Activated naive CD8-positive, alpha-beta T cell treated with anti-CD3 and anti-CD28 coated beads, Interleukin-2, amount 10 ng/mL, durations not matched to agents 7 days and 5 days (primary cell): ENCODE measurements around the gene SFPQ. TPM values are rescaled to one million over a fixed set of nuclear protein-coding genes. Genes with fewer than 3 reads are reported as not detected.
"Not testable (repeated sequence)": the region's sequence is repeated elsewhere in the genome, so short reads cannot be mapped to it uniquely, and the experiment has no call there.

Source experiments
- ATAC-seq: fragments of 150-1000 bp; cut with Tn5 transposase; one replicate; pipeline ENCODE4 v1.10.0; 2021; ENCODE audit warnings: low read depth, moderate library complexity
- POLR2A ChIA-PET: fragments of 350-600 bp; sonication (Branson Sonifier 250); formaldehyde crosslinking; loops from one replicate; lab custom pipeline; 2021; ENCODE audit warnings: antibody characterized with exemption; lab: Charles Lee
- DNase-seq: peaks from one replicate; pipeline ENCODE4 v3.0.0; 2021
- H3K27ac Mint-ChIP-seq: one replicate; pipeline ENCODE4 v1.8.0; 2022; ENCODE audit warnings: mild to moderate bottlenecking, mixed read lengths
- H3K27me3 Mint-ChIP-seq: one replicate; pipeline ENCODE4 v1.8.0; 2022; ENCODE audit warnings: mild to moderate bottlenecking, moderate library complexity, mixed read lengths
- H3K36me3 Mint-ChIP-seq: one replicate; pipeline ENCODE4 v1.8.0; 2021; ENCODE audit warnings: mild to moderate bottlenecking, mixed read lengths
- H3K4me1 Mint-ChIP-seq: one replicate; pipeline ENCODE4 v1.8.0; 2021; ENCODE audit warnings: mixed read lengths
- H3K4me3 Mint-ChIP-seq: one replicate; pipeline ENCODE4 v1.8.0; 2022; ENCODE audit warnings: mild to moderate bottlenecking, moderate library complexity, mixed read lengths
- H3K9me3 Mint-ChIP-seq: one replicate; pipeline ENCODE4 v1.8.0; 2021; ENCODE audit warnings: mixed read lengths
- total RNA-seq, 2 experiments: library from RNA; stranded (reverse); gene quantifications; one replicate each; pipeline ENCODE4 v1.2.3, GENCODE V29; 2021

SFPQ gene
- total RNA-seq, 2 experiments from 2014 or later, result 338 to 348 TPM

- H3K27me3 Mint-ChIP-seq, H3K9me3 Mint-ChIP-seq, H3K27ac Mint-ChIP-seq, H3K4me1 Mint-ChIP-seq, H3K36me3 Mint-ChIP-seq, H3K4me3 Mint-ChIP-seq, POLR2A ChIA-PET, ATAC-seq, DNase-seq: not testable (repeated sequence)
These were observed 46.9 kb downstream of the SFPQ start for GRCh38 chr1:35145892-35146549.

GRCh38 chr1:35143737-35144508 is 49.0 kb downstream of the SFPQ start:
- Mint-ChIP-seq H3K9me3 (no peaks in the 10 kb centered on the region), H3K27ac (no peak overlapping the region), H3K36me3 (no peaks in the 10 kb centered on the region), H3K27me3 (peaks cover 5% of the 10 kb centered on the region), H3K4me3 (no peak overlapping the region), H3K4me1 (peaks cover 2% of the 10 kb centered on the region)
- no peak for ATAC-seq
- DNase-seq, result no peak
- POLR2A ChIA-PET, result no interaction called here

GRCh38 chr1:35142728-35143127 is 50.2 kb downstream of the SFPQ start:
- ATAC-seq, H3K27me3 Mint-ChIP-seq, H3K27ac Mint-ChIP-seq, DNase-seq, H3K4me1 Mint-ChIP-seq, H3K36me3 Mint-ChIP-seq, H3K4me3 Mint-ChIP-seq, POLR2A ChIA-PET, H3K9me3 Mint-ChIP-seq: not testable (repeated sequence)

GRCh38 chr1:35142294-35142693 is 50.7 kb downstream of the SFPQ start:
- H3K27ac Mint-ChIP-seq, ATAC-seq, H3K4me3 Mint-ChIP-seq, H3K36me3 Mint-ChIP-seq, POLR2A ChIA-PET, H3K9me3 Mint-ChIP-seq, H3K4me1 Mint-ChIP-seq, DNase-seq, H3K27me3 Mint-ChIP-seq: not testable (repeated sequence)

GRCh38 chr1:35137590-35137989 is 55.4 kb downstream of the SFPQ start:
- H3K27me3 Mint-ChIP-seq, result peaks cover 16% of the 10 kb centered on the region
- H3K4me1 Mint-ChIP-seq, H3K27ac Mint-ChIP-seq, POLR2A ChIA-PET, H3K4me3 Mint-ChIP-seq, DNase-seq, H3K9me3 Mint-ChIP-seq, ATAC-seq, H3K36me3 Mint-ChIP-seq: not testable (repeated sequence)

- no peak overlapping the region for H3K4me3 Mint-ChIP-seq
- no peaks in the 10 kb centered on the region for H3K9me3 Mint-ChIP-seq
- no peak overlapping the region for H3K27ac Mint-ChIP-seq
- peaks cover 15% of the 10 kb centered on the region for H3K27me3 Mint-ChIP-seq
- DNase-seq (no peak), ATAC-seq (no peak)
- H3K36me3 Mint-ChIP-seq, result no peaks in the 10 kb centered on the region
- H3K4me1 Mint-ChIP-seq, result no peaks in the 10 kb centered on the region
- POLR2A ChIA-PET, result no interaction called here
These were observed 56.2 kb downstream of the SFPQ start for GRCh38 chr1:35136780-35137179.

Other genes starting within 250 kb of the SFPQ start
- gene TMEM35B, start 207.8 kb downstream of the SFPQ start, total RNA-seq, result 10 to 100 TPM; 38.0 to 39.9 TPM
- 10 to 100 TPM; 21.5 to 29.8 TPM for gene ZMYM6, start 161.2 kb downstream of the SFPQ start, total RNA-seq
- gene ZMYM1, start 113.8 kb downstream of the SFPQ start, total RNA-seq, result 10 to 100 TPM; 21.3 to 25.9 TPM
- 10 to 100 TPM; 29.5 to 29.8 TPM for gene ZMYM4, start 75.6 kb upstream of the SFPQ start, total RNA-seq